ENCODE results near the gene PHC3.

Gene PHC3

GRCh38 chr3:170049146-170050000 lies 132.2 kb downstream of the PHC3 start:
- Mint-ChIP-seq H3K4me1 (no peaks in the 10 kb centered on the region), H3K9me3 (peaks cover 4% of the 10 kb centered on the region), H3K27me3 (ENCODE audit: low read depth, poor library complexity) (peaks cover 17% of the 10 kb centered on the region), H3K4me3 (no peak overlapping the region), H3K27ac (no peak overlapping the region), H3K36me3 (ENCODE audit: low read depth) (no peaks in the 10 kb centered on the region)
- TF ChIP-seq CTCF (IDR thresholded peaks at IDR 0.05), result no peak
- DNase-seq, result no peak

- Mint-ChIP-seq H3K4me1 (no peaks in the 10 kb centered on the region), H3K27ac (no peak overlapping the region)
These were observed 134.5 kb downstream of the PHC3 start for GRCh38 chr3:170047133-170047404.

GRCh38 chr3:170046269-170047132 lies 135.0 kb downstream of the PHC3 start:
- Mint-ChIP-seq H3K27ac (no peak overlapping the region), H3K9me3 (no peaks in the 10 kb centered on the region), H3K36me3 (ENCODE audit: low read depth) (no peaks in the 10 kb centered on the region), H3K4me3 (no peak overlapping the region), H3K4me1 (no peaks in the 10 kb centered on the region), H3K27me3 (ENCODE audit: low read depth, poor library complexity) (peaks cover 38% of the 10 kb centered on the region)
- TF ChIP-seq CTCF (IDR thresholded peaks at IDR 0.05), result no peak
- no peak for DNase-seq

More at GRCh38 chr3:170047133-170047404, 134.5 kb downstream of the PHC3 start:
- Mint-ChIP-seq H3K27me3 (ENCODE audit: low read depth, poor library complexity) (peaks cover 33% of the 10 kb centered on the region), H3K36me3 (ENCODE audit: low read depth) (no peaks in the 10 kb centered on the region), H3K4me3 (no peak overlapping the region), H3K9me3 (no peaks in the 10 kb centered on the region)
- DNase-seq, result no peak
- TF ChIP-seq CTCF (IDR thresholded peaks at IDR 0.05), result no peak

GRCh38 chr3:170044795-170045244 lies 136.7 kb downstream of the PHC3 start:
- Mint-ChIP-seq H3K27me3 (ENCODE audit: low read depth, poor library complexity) (peaks cover 49% of the 10 kb centered on the region), H3K4me1 (peaks cover 12% of the 10 kb centered on the region), H3K36me3 (ENCODE audit: low read depth) (no peaks in the 10 kb centered on the region), H3K4me3 (no peak overlapping the region), H3K27ac (no peak overlapping the region), H3K9me3 (peaks cover 5% of the 10 kb centered on the region)
- TF ChIP-seq CTCF (IDR thresholded peaks at IDR 0.05), result no peak
- no peak for DNase-seq

GRCh38 chr3:170044271-170044670 lies 137.3 kb downstream of the PHC3 start:
- TF ChIP-seq CTCF (IDR thresholded peaks at IDR 0.05), result no peak
- no peak for DNase-seq
- H3K36me3 Mint-ChIP-seq (ENCODE audit: low read depth), result no peaks in the 10 kb centered on the region
- peaks cover 5% of the 10 kb centered on the region for H3K9me3 Mint-ChIP-seq
- H3K4me1 Mint-ChIP-seq, result peaks cover 16% of the 10 kb centered on the region
- no peak overlapping the region for H3K4me3 Mint-ChIP-seq
- peaks cover 54% of the 10 kb centered on the region for H3K27me3 Mint-ChIP-seq (ENCODE audit: low read depth, poor library complexity)
- H3K27ac Mint-ChIP-seq, result no peak overlapping the region
